GM19438 (cell line): ENCODE results near the gene HEXD.
"Not testable (repeated sequence)": the region's sequence is repeated elsewhere in the genome, so short reads cannot be mapped to it uniquely, and the experiment has no call there.

Experiments
- ATAC-seq: cut with Tn5 transposase; IDR thresholded peaks from one replicate; pipeline ENCODE4 v1.9.1; 2021; ENCODE audit warnings: low read depth; ENCODE audit not compliant: unreplicated experiment

Gene HEXD

DNA sequence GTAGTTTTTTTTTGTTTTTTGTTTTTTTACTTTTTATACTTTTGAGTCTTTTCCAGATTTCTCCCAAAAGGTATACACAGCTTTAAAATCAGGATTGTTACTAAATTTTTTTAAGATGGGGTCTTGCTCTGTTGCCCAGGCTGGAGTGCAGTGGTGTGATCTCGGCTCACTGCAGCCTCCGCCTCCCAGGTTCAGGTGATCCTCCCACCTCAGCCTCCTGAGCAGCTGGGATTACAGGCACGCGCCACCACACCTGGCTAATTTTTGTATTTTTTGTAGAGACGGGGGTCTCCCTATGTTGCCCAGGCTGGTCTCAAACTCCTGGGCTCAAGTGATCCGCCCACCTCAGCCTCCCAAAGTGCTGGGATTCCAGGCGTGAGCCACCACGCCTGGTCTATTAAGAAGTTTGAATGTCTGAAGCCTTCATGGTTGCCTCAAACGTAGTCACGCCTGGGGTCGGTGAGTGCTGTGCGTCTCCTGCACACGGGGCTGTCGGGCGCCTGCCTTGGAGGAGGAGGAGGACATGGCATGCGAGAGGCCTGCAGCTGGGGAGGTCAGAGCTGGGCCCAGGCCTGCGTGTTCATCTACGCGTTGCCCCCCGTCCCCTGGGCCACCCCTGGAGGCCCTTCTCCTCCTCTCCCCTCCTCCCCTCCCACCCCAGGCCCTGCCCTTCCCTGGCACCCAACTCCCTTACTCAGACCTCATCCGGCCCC is 35.8 kb upstream of the HEXD start:
- not testable (repeated sequence) for ATAC-seq

DNA sequence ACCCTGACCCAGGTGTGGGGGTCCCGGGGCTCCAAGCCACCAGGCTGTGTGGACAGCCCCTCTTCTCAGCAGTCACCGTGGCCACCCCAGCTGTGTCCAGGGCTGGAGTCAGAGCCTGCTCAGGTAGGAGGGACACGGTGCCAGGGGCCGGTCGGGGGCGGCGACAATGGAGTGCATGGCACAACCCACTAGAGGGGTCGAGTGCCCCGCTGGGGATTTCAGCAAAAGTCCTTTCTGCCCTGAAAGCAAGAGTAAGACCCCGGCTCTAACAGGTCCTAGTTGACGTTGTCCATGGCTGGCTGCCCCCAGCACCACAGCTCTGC is 35.3 kb upstream of the HEXD start:
- ATAC-seq: no peak

DNA sequence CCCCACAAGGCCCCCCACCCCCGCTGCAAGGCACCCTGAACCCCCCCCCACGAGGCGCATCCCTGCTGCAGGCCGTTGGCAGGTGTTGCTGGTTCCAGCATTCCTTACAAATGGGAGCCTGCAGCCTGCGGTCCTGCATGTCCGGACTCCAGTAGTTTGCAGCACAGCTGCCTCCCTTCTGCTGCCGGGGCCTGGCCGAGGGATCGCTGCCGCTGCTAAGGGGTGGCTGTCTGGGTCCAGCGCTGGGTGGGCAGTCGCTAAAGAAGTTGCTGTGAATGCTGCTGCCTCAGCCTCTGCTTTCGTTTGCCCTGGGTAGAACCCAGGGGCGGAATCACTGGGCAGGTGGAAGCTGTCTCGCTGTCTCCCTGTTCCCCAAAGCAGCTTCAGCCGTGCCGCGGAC is 34.7 kb upstream of the HEXD start:
- ATAC-seq: no peak

DNA sequence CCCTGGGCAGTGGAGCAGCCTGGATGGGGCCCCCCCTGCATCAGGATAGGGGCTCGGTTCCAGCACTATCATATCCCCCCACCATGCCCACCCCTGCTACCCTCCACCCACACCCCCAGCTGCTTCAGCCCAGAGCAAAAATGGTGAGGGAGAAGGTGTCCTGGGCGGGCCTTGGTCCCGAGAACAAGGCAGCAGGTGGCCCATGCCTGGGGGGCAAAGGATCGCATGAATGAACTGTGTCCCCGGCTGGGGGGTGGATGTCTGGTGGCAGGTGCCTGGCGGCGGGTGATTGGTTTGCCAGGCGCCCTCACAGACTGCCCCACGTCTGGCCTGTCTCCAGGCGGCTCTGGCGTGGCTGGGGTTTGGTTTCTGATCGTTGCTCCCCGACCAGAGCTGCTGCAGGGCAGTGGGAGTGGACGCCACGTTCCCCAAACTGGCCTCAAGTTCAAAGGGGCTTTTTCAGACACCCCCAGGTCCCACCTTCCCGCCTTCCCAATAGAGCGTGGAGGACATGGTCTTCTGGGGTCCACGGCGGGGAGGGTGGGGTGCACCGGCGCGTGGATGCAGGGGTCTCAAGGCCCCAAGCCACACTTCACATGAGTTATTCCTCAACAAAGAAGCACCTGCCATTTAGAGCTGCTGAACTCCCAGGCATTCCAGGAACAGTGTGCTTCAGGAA is 34.0 kb upstream of the HEXD start:
- ATAC-seq: no peak

DNA sequence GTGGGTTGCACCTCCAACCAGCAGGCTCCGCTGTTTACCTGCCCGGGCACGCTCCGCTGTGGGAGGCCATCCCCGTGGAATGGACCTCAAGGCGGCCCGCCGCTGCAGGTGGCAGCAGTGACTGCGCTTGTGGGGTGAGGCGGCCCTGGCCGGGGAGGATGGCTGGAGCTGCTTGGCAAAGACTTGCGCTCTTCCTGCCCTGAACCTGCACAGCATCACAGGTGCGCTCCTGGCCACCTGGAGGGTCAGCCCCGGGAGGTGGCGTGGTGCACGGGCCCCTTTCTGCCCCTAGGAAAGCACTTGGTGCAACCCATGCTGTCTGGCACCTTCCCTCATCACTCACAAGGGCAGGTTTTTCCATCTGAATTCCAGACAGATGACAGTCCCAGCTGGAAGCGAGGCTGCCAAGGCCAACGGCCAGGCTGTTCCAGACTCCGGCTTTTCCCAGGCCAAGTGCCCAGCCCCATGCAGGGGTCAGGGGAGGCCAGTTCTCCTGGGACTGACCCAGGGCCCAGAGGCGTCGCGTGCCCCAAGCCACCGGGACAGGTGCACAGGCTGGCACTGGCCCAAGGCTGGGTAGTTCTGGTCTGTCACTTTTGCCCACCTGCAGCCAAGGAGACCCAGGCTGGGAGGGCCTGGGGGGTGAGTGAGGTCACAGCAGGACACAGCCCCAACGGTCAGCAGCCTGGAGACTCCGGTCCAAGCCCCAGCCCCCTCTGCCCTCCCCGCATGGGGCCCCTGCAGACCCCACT is 33.2 kb upstream of the HEXD start:
- no peak for ATAC-seq

DNA sequence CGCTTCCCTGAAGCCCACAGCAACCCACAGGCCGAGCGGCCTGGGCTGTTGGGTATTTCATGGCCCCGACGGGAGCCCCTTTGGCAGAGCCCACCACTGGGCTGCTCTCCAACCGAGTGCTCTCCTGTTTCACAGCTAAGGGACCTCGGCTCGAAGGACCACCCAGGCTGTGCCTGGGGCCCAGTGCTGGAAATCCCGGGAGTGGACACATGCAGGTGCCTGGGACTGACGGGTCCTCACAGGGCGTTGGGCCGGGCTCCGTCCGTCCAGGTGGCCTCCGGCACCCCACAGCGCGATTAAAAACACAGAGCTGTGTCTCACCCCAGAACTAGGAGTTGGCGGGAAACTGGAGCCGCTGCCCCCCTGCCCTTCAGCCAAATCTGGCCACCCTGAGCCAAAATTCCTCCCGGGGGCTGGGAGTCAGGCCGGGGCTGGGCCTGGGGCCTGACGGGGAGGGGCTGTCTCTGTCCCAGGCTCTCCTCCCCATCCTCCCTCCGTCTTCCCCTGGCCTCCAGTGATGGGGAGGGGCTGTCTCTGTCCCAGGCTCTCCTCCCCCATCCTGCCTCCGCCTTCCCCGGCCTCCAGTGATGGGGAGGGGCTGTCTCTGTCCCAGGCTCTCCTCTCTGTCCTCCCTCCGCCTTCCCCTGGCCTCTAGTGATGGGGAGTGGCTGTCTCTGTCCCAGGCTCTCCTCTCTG is 32.4 kb upstream of the HEXD start:
- ATAC-seq: no peak

DNA sequence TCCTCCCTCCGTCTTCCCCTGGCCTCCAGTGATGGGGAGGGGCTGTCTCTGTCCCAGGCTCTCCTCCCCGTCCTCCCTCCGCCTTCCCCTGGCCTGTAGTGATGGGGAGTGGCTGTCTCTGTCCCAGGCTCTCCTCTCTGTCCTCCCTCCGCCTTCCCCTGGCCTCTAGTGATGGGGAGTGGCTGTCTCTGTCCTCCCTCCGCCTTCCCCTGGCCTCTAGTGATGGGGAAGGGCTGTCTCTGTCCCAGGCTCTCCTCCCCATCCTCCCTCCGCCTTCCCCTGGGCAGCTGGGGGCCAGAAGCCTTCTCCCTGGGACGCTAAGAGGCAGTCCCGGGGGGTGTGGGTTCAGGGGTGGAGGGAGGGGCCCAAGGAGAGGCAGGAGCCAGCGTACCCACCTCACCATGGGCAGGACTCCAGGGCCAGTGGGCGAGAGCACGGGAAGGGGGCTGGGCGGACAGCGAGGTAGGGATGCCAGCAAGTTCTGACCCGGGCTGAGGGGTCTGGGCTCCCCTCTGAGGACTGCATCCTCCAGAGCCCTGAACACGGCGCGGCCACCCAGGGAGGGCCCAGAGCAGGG is 31.8 kb upstream of the HEXD start:
- no peak for ATAC-seq

DNA sequence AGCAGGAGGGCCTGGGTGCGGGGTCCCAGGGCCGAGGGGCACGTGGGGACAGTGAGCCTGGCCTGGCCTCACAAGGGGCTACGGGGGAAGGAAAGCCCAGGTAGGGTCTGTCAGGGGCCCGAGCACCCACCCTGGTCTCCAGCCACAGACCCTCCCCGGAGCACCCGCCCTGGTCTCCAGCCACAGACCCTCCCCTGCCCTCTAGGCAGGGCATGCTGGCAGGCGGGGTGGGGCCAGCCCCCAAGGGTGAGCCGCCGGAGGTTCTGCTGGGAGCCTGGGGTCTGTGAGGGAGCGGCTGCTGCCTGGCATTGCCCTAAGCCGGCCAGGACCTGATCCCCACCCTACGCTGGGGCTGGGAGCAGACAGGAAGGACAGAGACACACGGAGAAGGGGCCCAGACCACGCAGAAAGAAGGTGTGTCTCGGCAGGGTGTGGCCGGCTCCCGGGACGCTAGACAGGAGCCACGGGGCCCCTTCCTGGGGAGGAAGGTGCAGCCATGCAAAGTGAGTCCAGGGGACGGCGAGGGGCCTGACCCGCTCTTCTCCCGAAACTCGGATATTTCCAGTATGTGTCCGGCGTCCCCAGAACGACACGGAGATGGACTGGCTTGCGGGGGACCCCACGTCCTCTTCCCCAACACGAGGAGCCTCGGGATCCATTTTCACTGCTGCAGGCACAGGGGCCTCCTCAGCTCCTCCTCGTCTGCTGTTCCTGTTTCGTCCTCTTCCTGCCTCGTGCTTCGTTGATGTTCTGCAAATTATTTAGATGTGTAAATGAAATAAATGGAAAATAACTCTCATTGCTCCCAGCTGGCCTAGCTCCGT is 31.1 kb upstream of the HEXD start:
- ATAC-seq: no peak

DNA sequence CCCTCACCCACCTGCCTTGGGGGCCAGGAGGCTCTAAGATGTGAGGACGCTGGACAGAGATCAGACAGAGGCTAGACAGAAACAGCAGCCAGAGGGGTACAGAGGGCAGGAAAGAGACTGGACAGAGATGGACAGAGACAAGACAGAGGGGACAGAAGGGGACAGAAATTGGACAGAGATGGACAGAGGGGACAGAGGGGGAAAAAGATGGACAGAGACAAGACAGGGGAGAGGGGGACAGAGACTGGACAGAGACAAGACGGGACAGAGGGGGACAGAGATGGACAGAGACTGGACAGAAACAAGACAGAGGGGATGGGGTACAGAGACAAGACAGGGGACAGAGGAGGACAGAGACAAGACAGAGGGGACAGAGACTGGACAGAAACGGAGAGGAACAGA is 30.4 kb upstream of the HEXD start:
- ATAC-seq: no peak

DNA sequence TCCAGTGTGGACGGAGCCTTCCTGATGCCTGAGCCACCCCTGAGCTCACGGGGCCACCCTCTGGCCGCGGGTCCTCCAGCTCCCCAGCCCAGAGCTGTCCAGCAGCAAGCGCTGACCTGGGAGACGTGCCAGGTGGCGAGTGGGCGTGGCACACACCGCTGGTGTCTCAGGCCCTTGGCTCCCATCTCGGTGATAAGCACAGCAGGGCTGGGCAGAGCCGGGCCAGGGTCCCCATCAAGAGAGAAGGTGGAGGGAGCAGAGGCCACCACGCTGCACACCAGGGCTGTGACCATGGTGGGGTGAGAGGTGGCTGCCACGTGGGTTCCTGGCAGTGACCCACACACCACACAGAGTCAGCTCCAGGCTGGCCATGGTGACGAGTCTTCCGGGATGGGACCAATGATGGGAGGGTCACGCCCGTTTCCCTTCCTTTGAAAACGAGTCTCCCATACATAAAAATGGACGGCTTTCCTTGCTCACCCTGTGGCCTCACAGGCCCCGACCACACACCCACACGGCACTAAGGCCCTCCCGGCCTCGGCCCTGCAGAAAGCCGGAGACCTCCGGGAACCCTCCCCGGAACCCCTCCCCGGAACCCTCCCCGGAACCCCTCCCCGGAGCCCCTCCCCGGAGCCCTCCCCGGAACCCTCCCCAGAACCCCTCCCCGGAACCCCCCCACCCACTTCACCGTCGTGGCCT is 29.8 kb upstream of the HEXD start:
- no peak for ATAC-seq

DNA sequence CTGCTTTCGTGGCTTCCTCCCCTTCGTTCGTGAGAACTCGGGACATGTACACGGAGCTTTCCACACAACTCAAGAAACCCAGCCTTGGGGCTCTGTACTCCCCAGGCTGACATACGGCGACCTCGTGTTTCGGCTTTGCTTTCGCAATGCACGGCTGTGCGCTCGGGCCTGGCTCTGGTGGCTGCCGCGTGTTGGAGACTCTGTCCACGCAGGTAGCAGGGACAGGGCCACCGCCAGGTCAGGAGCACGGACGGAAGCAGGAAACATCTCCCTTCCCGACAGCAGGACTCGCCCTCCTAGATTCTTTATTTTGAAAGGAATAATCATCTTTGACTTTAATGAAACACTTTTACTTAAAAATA is 29.2 kb upstream of the HEXD start:
- ATAC-seq: no peak

DNA sequence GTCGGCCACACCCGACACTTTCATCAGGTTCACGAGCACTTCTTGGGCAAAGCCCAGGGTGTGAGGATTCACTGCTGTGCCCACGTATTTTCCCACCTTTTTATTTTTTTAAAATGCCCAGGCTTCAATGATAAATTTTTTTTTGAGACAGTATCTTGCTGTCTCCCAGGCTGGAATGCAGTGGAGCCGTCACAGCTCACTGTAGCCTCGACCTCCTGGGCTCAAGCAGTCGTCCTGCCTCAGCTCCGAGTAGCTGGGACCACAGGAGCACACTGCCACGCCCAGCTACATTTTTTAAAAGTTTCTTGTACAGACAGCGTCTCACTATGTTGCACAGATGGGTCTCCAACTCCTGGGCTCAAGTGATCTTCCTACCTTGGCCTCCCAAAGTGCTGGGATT is 28.8 kb upstream of the HEXD start:
- ATAC-seq: no peak

DNA sequence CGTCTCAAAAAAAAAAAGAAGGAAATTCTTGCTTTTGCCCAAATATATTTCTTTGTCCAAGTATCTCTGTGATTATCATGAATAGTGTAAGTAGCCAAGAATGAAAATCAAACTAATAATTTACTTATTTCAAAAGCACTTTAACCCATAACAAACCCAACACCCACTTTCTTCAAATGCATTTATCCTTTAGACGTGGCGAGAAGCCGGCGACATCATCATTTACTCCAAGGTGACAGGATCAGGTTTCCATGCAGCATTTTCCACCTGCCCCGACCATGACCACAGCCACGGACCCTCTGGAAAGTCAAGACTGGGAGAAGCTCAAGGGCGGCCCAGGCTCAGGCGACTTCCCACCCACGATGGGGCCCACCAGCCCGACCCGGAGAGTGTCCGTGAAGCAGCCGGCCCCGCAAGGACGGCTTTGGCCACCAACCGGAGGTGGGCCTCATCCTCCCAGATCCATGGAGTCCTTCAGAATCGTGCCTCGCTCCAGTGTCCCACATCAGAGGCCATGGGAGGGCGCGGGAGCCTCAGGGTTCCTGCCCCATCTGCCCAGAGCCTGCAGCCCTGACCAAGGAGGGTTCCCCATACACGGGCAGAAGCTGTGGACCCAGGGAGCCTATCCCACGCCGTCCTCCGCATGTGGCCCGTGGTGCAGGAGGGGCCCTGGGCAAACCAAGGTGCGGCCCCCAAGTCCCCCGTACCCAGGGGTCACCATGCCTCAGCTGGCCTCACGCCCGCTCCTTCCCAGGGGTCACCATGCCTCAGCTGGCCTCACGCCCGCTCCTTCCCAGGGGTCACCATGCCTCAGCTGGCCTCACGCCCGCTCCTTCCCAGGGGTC is 27.9 kb upstream of the HEXD start:
- ATAC-seq: no peak

DNA sequence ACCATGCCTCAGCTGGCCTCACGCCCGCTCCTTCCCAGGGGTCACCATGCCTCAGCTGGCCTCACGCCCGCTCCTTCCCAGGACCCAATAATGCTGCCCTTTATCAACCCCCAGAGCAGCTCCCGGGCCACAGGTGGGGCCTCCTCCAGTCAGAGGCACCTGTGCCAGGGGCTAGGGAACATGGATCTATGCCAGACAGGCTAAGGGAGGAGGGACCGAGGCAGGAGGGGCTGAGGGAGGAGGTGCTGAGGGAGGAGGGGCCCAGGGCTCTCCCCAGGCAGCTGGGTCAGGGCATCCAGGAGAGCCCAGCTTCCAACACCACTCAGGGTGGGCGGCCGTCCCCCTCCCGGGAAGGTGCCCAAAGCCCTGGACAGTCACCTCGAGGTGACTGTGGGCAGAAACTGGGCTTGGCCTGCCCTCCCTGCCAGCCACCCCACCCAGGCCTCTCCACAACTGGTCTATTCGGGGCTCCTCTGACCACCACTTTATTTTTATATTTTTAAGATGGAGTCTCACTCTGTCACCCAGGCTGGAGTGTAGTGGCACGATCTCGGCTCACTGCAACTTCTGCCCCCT is 27.2 kb upstream of the HEXD start:
- no peak for ATAC-seq

DNA sequence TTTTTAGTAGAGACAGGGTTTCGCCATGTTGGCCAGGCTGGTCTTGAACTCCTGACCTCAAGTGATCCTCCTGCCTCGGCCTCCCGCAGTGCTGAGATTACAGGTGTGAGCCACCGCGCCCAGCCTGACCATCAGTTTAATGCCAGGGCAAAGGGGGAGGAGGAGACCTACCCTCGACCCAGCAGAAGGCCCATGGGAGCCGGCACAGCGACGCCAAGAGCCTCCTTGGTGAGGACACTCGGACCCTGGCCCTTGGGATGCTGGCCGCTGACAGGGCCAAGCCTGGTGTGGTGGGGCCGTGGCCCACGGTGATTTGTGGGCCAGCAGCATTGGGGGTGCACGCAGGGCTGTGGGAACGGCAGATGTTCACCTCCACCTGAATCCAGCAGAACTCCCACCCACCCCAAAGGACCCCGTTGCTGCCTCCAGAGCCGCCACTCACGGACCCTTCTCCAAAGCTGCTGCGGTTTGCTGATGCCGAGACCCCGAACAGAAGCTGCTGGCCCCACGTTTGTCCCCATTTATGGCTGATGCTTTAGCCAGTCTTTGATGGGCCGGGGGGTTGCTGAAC is 26.6 kb upstream of the HEXD start:
- no peak for ATAC-seq

DNA sequence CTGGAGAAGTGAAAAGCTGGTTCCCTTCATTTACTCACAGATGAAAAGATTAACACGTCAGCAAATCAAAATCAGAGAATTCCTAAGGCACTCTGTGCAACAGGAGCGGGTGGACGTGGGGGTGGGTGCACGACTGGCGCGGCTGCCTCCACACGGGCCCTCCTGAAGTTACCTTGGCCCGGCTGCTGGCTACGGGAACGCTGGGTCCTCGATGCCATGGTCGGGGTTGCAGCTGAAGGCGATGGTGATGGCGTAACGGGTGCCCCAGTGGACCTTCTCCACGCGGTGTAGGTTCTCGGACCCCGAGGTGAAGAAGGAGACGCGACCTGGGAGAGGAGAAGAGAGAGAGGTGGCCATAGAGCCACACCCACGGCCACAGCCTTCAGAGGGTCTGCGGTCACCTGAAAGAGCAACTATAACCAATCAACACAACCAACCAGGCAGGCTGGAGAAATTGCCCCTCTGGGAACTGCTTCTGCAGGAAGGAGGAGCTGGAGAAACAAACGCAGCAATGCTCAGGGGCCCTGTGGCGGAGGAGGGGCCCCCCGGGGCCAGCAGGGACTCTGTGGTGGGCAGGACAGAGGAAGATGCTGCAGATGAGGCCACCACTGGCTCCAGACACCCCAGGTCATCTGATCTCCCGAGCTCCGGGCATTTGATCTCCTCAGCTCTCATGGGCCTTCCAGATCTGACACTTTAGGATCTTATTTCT is 25.8 kb upstream of the HEXD start:
- ATAC-seq: no peak

DNA sequence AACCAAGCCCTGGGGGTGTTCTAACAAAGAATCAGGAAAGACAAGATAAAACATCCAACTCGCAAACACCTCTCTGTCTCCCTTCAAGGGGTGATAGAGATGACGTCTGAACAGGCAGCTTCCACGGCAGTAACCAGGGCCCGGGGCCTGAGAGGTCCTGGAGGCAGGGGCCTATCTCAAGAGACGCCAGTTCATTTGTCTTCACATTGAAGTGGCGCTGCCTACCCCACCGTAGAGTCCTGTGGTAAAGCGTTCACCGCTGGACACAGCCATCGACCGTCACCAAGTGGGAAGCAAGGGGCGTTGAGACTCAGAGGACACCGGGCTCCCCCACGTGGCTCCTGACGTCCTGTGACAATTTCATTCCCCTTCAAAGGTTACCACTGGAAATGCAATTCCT is 25.2 kb upstream of the HEXD start:
- ATAC-seq: no peak
